ENCODE data around the gene CACNG4. TPM values are rescaled to one million over a fixed set of nuclear protein-coding genes. Genes with fewer than 3 reads are reported as not detected.

The CACNG4 gene
- total RNA-seq, 1 donor from 2014 or later = 0.74 TPM

DNA sequence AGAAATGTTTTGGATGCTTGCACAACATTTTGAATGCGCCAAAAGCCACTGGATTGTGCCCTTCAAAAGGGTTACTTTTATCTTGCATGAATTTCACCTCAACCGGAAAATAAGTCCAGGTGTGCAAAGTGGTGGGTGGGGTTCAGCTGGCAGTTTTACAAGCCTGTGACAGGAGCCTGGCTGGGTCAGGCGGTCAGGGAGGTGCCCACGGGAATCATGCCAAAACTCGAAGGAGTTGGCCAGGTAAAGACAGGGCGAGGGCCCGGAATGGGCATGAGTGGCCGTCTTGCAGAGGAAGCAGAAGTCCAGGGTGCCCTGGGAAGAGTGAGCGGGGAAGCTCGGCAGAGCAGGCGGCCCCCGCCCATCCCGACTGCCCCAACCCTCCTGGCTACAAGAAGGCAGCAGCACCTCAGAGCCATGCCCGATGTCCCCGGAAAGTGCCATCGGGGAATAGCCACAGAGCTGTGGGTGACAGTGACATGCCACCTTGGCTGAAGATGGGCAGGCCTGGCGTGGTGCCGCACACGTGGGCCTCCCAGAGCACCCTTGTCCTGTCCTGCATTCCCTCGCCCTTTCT, 60.8 kb downstream of the CACNG4 start:
- Histone ChIP-seq H3K36me3 (no peaks in the 10 kb centered on the region), H3K27me3 (no peaks in the 10 kb centered on the region), H3K9me3 (no peaks in the 10 kb centered on the region), H3K27ac (no peak overlapping the region), H3K4me1 (no peaks in the 10 kb centered on the region), H3K4me3 (no peak overlapping the region)
- DNase-seq (ENCODE audit: extremely low spot score in 2 of 2) = no peak
- intact Hi-C loops (cut with DNase I) = no loop called here
- TF ChIP-seq POLR2A (IDR thresholded peaks at IDR 0.05) (no peak), POLR2AphosphoS5 (IDR thresholded peaks at IDR 0.05; ENCODE audit: insufficient read depth in 1 of 2, low read depth in 1 of 2) (no peak)
- TF ChIP-seq, protein P1, sequence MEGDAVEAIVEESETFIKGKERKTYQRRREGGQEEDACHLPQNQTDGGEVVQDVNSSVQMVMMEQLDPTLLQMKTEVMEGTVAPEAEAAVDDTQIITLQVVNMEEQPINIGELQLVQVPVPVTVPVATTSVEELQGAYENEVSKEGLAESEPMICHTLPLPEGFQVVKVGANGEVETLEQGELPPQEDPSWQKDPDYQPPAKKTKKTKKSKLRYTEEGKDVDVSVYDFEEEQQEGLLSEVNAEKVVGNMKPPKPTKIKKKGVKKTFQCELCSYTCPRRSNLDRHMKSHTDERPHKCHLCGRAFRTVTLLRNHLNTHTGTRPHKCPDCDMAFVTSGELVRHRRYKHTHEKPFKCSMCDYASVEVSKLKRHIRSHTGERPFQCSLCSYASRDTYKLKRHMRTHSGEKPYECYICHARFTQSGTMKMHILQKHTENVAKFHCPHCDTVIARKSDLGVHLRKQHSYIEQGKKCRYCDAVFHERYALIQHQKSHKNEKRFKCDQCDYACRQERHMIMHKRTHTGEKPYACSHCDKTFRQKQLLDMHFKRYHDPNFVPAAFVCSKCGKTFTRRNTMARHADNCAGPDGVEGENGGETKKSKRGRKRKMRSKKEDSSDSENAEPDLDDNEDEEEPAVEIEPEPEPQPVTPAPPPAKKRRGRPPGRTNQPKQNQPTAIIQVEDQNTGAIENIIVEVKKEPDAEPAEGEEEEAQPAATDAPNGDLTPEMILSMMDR (IDR thresholded peaks at IDR 0.05) = no peak

DNA sequence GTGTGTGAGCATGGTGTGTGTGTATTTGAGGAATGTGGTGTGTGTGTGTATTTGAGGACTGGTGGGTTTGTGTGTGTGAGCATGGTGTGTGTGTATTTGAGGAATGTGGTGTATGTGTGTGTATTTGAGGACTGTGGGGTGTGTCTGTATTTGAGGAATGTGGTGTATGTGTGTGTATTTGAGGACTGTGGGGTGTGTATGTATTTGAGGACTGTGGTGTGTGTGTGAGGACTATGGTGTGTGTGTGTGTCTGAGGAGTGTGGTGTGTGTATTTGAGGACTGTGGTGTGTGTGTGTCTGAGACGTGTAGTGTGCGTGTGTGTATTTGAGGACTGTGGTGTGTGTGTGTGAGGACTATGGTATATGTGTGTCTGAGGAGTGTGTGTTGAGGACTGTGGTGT, 61.8 kb downstream of the CACNG4 start:
- no peak overlapping the region for H3K27ac ChIP-seq
- H3K9me3 ChIP-seq = no peaks in the 10 kb centered on the region
- TF ChIP-seq POLR2AphosphoS5 (IDR thresholded peaks at IDR 0.05; ENCODE audit: insufficient read depth in 1 of 2, low read depth in 1 of 2) = no peak
- no peak for TF ChIP-seq POLR2A (IDR thresholded peaks at IDR 0.05)
- H3K4me1 ChIP-seq = no peaks in the 10 kb centered on the region
- no peaks in the 10 kb centered on the region for H3K36me3 ChIP-seq
- no peak for DNase-seq (ENCODE audit: extremely low spot score in 2 of 2)
- no peaks in the 10 kb centered on the region for H3K27me3 ChIP-seq
- intact Hi-C loops (cut with DNase I) = no loop called here
- no peak overlapping the region for H3K4me3 ChIP-seq

- no peaks in the 10 kb centered on the region for H3K27me3 ChIP-seq
- DNase-seq (ENCODE audit: extremely low spot score in 2 of 2) = no peak
- no peak overlapping the region for H3K4me3 ChIP-seq
- TF ChIP-seq POLR2A (IDR thresholded peaks at IDR 0.05) (no peak), POLR2AphosphoS5 (IDR thresholded peaks at IDR 0.05; ENCODE audit: insufficient read depth in 1 of 2, low read depth in 1 of 2) (no peak)
- TF ChIP-seq, protein P1 (IDR thresholded peaks at IDR 0.05) = no peak
- H3K4me1 ChIP-seq = no peaks in the 10 kb centered on the region
- no peaks in the 10 kb centered on the region for H3K9me3 ChIP-seq
- H3K27ac ChIP-seq = no peak overlapping the region
- intact Hi-C loops (cut with DNase I) = no loop called here
- no peaks in the 10 kb centered on the region for H3K36me3 ChIP-seq
These were observed 62.6 kb downstream of the CACNG4 start for GRCh38 chr17:67027031-67027628.

- Histone ChIP-seq H3K36me3 (no peaks in the 10 kb centered on the region), H3K27me3 (no peaks in the 10 kb centered on the region), H3K4me3 (no peak overlapping the region), H3K9me3 (no peaks in the 10 kb centered on the region), H3K27ac (no peak overlapping the region), H3K4me1 (no peaks in the 10 kb centered on the region)
- intact Hi-C loops (cut with DNase I) = no loop called here
- no peak for TF ChIP-seq POLR2AphosphoS5 (IDR thresholded peaks at IDR 0.05; ENCODE audit: insufficient read depth in 1 of 2, low read depth in 1 of 2)
- no peak for TF ChIP-seq POLR2A (IDR thresholded peaks at IDR 0.05)
- TF ChIP-seq, protein P1 (IDR thresholded peaks at IDR 0.05) = no peak
- no peak for DNase-seq (ENCODE audit: extremely low spot score in 2 of 2)
These were observed 66.1 kb downstream of the CACNG4 start for GRCh38 chr17:67030641-67031040.

DNA sequence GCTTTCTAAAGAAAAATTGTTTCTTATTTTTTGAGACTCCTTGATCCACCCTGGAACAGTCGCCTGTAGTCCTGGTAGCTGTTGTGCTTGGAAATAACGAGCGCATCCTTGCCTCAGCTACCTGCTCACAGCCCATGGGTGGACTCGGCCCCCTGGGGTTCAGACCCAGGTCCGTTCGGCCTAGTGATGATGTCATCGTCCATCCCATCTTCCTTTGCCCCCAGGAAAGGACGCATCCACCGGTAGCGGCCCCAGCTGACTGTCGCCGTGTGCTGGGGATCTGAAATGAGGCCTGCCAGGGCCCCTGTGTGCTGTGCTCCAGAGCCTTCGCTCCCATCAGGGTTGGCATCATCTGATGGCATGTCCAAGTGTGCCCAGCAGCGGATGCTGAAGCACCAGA, 67.9 kb downstream of the CACNG4 start:
- intact Hi-C loops (cut with DNase I) = no loop called here
- H3K9me3 ChIP-seq = no peaks in the 10 kb centered on the region
- no peak overlapping the region for H3K27ac ChIP-seq
- no peak overlapping the region for H3K4me3 ChIP-seq
- DNase-seq (ENCODE audit: extremely low spot score in 2 of 2) = no peak
- H3K27me3 ChIP-seq = no peaks in the 10 kb centered on the region
- H3K4me1 ChIP-seq = no peaks in the 10 kb centered on the region
- TF ChIP-seq POLR2A (IDR thresholded peaks at IDR 0.05) = no peak
- no peaks in the 10 kb centered on the region for H3K36me3 ChIP-seq

DNA sequence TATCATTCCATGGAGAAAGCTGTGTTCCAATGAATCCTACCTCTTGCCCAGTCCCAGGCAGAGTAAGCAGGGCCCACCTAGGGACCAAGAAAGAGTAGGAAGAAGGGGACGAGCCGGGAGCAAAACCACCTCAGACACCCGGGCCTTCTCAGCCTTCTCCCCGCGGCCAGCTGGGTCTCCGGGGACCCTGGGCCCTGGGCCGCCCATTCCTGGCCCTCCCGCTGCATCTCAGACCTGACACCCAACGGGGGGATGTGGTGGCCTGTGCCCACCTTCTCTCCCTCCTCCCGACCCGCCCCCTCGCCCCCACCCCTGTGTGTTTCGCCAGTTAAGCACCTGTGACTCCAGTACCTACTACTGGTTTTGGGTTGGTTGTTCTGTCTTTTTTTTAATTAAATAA, 68.5 kb downstream of the CACNG4 start:
- H3K27ac ChIP-seq = no peak overlapping the region
- no peaks in the 10 kb centered on the region for H3K27me3 ChIP-seq
- no peak overlapping the region for H3K4me3 ChIP-seq
- H3K9me3 ChIP-seq = no peaks in the 10 kb centered on the region
- H3K4me1 ChIP-seq = no peaks in the 10 kb centered on the region
- no peak for DNase-seq (ENCODE audit: extremely low spot score in 2 of 2)
- TF ChIP-seq POLR2A (IDR thresholded peaks at IDR 0.05) = no peak
- TF ChIP-seq POLR2AphosphoS5 (IDR thresholded peaks at IDR 0.05; ENCODE audit: insufficient read depth in 1 of 2, low read depth in 1 of 2) = no peak
- TF ChIP-seq, protein P1 (IDR thresholded peaks at IDR 0.05) = no peak
- no peaks in the 10 kb centered on the region for H3K36me3 ChIP-seq
- intact Hi-C loops (cut with DNase I) = no loop called here

Data from vagina (tissue), 2 donors.